ENCODE measurements around the gene BAHD1.

DNA sequence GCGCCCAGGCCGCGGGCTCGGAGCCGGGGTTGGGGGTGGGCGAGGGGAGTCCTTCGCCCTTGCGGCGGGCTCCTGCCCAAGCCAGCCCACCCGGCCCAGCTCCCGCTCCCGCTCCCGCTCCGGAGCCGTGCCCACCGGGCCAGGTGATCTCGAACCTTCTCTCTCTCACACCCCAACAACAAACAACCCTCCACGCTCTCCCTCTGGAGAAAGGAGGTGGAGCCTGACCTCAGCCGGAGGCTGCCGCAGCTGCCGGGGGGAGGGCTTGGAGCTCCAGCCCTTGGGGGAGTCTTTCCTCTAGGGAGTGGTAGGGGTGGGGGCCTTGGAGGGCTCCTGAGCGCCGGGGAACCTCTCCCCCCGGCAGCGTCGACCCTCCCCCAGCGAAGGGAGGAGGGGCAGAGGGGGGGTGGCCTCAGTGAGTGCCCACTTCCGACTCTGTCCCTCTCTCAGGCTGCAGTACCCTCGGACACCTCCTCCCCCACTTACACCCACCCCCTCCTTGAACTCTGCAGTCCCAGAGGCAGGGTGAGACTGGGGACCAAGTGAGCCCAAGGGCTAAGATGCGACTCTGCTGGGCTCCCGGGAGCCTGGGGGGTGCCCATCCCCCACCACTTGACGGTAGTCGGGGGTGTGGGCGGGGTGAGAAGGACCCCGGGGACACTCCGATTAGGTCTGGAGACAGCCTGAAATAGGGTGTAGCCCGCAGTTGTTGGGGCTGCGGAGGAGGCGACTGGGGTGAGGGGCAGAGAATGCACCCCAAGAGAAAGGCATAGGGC lies 4.4 kb upstream of the BAHD1 start:
- TF ChIP-seq, protein P1, sequence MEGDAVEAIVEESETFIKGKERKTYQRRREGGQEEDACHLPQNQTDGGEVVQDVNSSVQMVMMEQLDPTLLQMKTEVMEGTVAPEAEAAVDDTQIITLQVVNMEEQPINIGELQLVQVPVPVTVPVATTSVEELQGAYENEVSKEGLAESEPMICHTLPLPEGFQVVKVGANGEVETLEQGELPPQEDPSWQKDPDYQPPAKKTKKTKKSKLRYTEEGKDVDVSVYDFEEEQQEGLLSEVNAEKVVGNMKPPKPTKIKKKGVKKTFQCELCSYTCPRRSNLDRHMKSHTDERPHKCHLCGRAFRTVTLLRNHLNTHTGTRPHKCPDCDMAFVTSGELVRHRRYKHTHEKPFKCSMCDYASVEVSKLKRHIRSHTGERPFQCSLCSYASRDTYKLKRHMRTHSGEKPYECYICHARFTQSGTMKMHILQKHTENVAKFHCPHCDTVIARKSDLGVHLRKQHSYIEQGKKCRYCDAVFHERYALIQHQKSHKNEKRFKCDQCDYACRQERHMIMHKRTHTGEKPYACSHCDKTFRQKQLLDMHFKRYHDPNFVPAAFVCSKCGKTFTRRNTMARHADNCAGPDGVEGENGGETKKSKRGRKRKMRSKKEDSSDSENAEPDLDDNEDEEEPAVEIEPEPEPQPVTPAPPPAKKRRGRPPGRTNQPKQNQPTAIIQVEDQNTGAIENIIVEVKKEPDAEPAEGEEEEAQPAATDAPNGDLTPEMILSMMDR (IDR thresholded peaks at IDR 0.05), result no peak
- TF ChIP-seq POLR2A (IDR thresholded peaks at IDR 0.05), result no peak
- no peak for TF ChIP-seq POLR2AphosphoS5 (IDR thresholded peaks at IDR 0.05)

Data from transverse colon (tissue), 4 donors.